Liver (tissue), 9 donors: ENCODE data around the gene AMMECR1. TPM values are rescaled to one million over a fixed set of nuclear protein-coding genes. Genes with fewer than 3 reads are reported as not detected.

Experiments
- DNase-seq: peaks from one replicate; pipeline ENCODE4 v3.0.0-alpha.2; 2017; ENCODE audit warnings: low spot score
- H3K27ac ChIP-seq, 2 donors: one replicate each; pipeline ENCODE4 v1.7.0; 2013; ENCODE audit warnings: inconsistent platforms in 2 of 2, low read length in 2 of 2, control low read depth in 1 of 2, low read depth in 1 of 2, mild to moderate bottlenecking in 1 of 2
- H3K27me3 ChIP-seq, 4 donors: one replicate each; pipeline versions ENCODE4 v1.6.1 to v1.7.0; 2013; ENCODE audit warnings: low read length in 3 of 4, inconsistent platforms in 1 of 4, mild to moderate bottlenecking in 1 of 4, moderate library complexity in 1 of 4; ENCODE audit not compliant: control insufficient read depth in 4 of 4, insufficient read depth in 4 of 4
- H3K36me3 ChIP-seq, 4 donors: one replicate each; pipeline versions ENCODE4 v1.6.1 to v1.7.0; 2013; ENCODE audit warnings: low read length in 3 of 4, mild to moderate bottlenecking in 3 of 4, low read depth in 1 of 4, moderate library complexity in 1 of 4; ENCODE audit not compliant: control insufficient read depth in 4 of 4, insufficient read depth in 3 of 4
- H3K4me1 ChIP-seq, 4 donors: one replicate each; pipeline versions ENCODE4 v1.6.1 to v1.7.0; 2013; ENCODE audit warnings: low read length in 3 of 4, mild to moderate bottlenecking in 3 of 4, moderate library complexity in 1 of 4; ENCODE audit not compliant: control insufficient read depth in 4 of 4, insufficient read depth in 4 of 4
- H3K4me3 ChIP-seq, 3 donors: one replicate each; pipeline versions ENCODE4 v1.6.1 to v1.7.0; 2013; ENCODE audit warnings: low read length in 3 of 3, control low read depth in 1 of 3, low read depth in 1 of 3, mild to moderate bottlenecking in 1 of 3
- H3K9ac ChIP-seq, 2 donors: one replicate each; pipeline ENCODE4 v1.7.0; 2013; ENCODE audit warnings: low read length in 2 of 2, mild to moderate bottlenecking in 2 of 2, moderate library complexity in 2 of 2, control low read depth in 1 of 2, low read depth in 1 of 2
- H3K9me3 ChIP-seq, 4 donors: one replicate each; pipeline versions ENCODE4 v1.6.1 to v1.7.0; 2013; ENCODE audit warnings: low read length in 3 of 4; ENCODE audit not compliant: control insufficient read depth in 4 of 4
- ATF3 ChIP-seq: IDR thresholded peaks from 2 replicates; pipeline ENCODE4 v1.6.1; 2016; ENCODE audit warnings: antibody characterized with exemption
- CTCF ChIP-seq: fragments of 150-350 bp; IDR thresholded peaks from 2 replicates; pipeline ENCODE4 v1.5.1; 2017; ENCODE audit warnings: improper control_type of control experiment, low read depth, low read length; ENCODE audit not compliant: missing input control
- EGR1 ChIP-seq, 2 donors: IDR thresholded peaks; 2 replicates each; pipeline ENCODE4 v1.6.1; 2016 to 2018; ENCODE audit warnings: antibody characterized with exemption in 2 of 2, low read depth in 2 of 2
- FOXA1 ChIP-seq: IDR thresholded peaks from 2 replicates; pipeline ENCODE4 v1.6.1; 2016; ENCODE audit warnings: antibody characterized with exemption
- GABPA ChIP-seq, 2 donors: IDR thresholded peaks in 1 of 2; conservative IDR thresholded peaks in 1 of 2; 2 replicates each; pipeline ENCODE4 v1.6.1; 2016; ENCODE audit warnings: antibody characterized with exemption in 2 of 2, mild to moderate bottlenecking in 1 of 2, moderate library complexity in 1 of 2
- HNF4A ChIP-seq, 2 donors: conservative IDR thresholded peaks; 2 replicates each; pipeline ENCODE4 v1.6.1; 2016; ENCODE audit warnings: antibody characterized with exemption in 2 of 2, mild to moderate bottlenecking in 2 of 2
- HNF4G ChIP-seq: IDR thresholded peaks from 2 replicates; pipeline ENCODE4 v1.6.1; 2016; ENCODE audit warnings: antibody characterized with exemption
- JUND ChIP-seq, 2 donors: IDR thresholded peaks; 2 replicates each; pipeline ENCODE4 v1.6.1; 2016; ENCODE audit warnings: antibody characterized with exemption in 2 of 2
- MAX ChIP-seq: IDR thresholded peaks from 2 replicates; pipeline ENCODE4 v1.6.1; 2016; ENCODE audit warnings: antibody characterized with exemption
- NR2F2 ChIP-seq: IDR thresholded peaks from 2 replicates; pipeline ENCODE4 v1.6.1; 2016; ENCODE audit warnings: antibody characterized with exemption
- RAD21 ChIP-seq, 2 donors: IDR thresholded peaks; 2 replicates each; pipeline ENCODE4 v1.6.1; 2016; ENCODE audit warnings: antibody characterized with exemption in 2 of 2, mild to moderate bottlenecking in 2 of 2
- RXRA ChIP-seq, 2 donors: IDR thresholded peaks; 2 replicates each; pipeline ENCODE4 v1.6.1; 2017 to 2018; ENCODE audit warnings: antibody characterized with exemption in 2 of 2, mild to moderate bottlenecking in 1 of 2
- SP1 ChIP-seq: IDR thresholded peaks from 2 replicates; pipeline ENCODE4 v1.6.1; 2018; ENCODE audit warnings: antibody characterized with exemption, mild to moderate bottlenecking
- TAF1 ChIP-seq: conservative IDR thresholded peaks from 2 replicates; pipeline ENCODE4 v1.6.1; 2016; ENCODE audit warnings: antibody characterized with exemption, mild to moderate bottlenecking
- ZBTB33 ChIP-seq: IDR thresholded peaks from 2 replicates; pipeline ENCODE4 v1.6.1; 2016; ENCODE audit warnings: antibody characterized with exemption
- WGBS: extraction: QIAGEN DNeasy Blood & Tissue Kit; methylation state at CpG from one replicate; pipeline ENCODE4 v1.1.7; 2013; 5-methylcytosine and 5-hydroxymethylcytosine counted together
- polyA plus RNA-seq, 2 donors: library from polyadenylated mRNA; stranded (reverse) in 1 of 2; unstranded in 1 of 2; fragments of 200-250 nt in 1 of 2; fragments of >200 nt in 1 of 2; fragmentation: Nextera tagmentation in 1 of 2; extraction: Ambion mirVana in 1 of 2; gene quantifications; one replicate each; pipeline versions ENCODE4 v1.2.1 to v1.2.3, GENCODE V29; 2013 to 2015
- total RNA-seq, 2 donors: library from RNA; depleted of rRNA; stranded (reverse); fragments of >200 nt; gene quantifications; one replicate each; pipeline ENCODE4 v1.2.3, GENCODE V29; 2014
- donor health status: healthy.
- donor health status: healthy.
- donor health status: healthy.
- donor health status: healthy.
- donor health status: healthy.

AMMECR1 gene
- total and polyA plus RNA-seq, 4 donors, result 1.7 to 30.9 (median 3.6) TPM

DNA sequence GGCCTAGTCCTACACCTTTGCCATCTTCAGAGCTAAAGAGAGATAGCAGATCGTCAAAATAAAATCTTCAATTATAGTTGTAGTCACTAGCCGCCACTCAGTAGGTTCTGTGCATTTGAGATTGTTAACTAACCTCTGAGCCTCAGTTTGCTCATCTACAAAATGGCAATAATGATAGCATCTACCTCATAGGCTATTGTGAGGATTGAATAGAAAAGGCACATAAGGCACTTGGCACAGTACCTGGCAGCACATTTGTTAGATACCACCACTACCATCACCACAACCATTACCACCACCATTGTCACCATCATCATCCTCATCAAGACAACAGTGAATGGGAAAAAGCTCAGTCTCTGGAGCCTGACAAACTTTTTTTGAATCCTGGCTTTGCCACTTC lies 134.6 kb downstream of the AMMECR1 start (continued):
- TF ChIP-seq MAX (no peak), RAD21 (IDR thresholded peaks at IDR 0.05) (no peak), GABPA (IDR thresholded peaks at IDR 0.05 in 1 of 2, conservative IDR thresholded peaks at IDR 0.05 in 1 of 2) (no peak), NR2F2 (no peak), HNF4G (no peak), JUND (IDR thresholded peaks at IDR 0.05) (no peak)

- Histone ChIP-seq H3K4me1 (no peaks in the 10 kb centered on the region), H3K27ac (no peak overlapping the region), H3K27me3 (no peaks in the 10 kb centered on the region), H3K9me3 (no peaks in the 10 kb centered on the region), H3K9ac (no peak overlapping the region), H3K36me3 (no peaks in the 10 kb centered on the region), H3K4me3 (no peak overlapping the region)
- DNase-seq, result no peak
- TF ChIP-seq TAF1, result no peak
- no peak for TF ChIP-seq RXRA (IDR thresholded peaks at IDR 0.05)
- 90% methylated on average over 6 of the region's 6 CpGs for WGBS
These were observed 135.0 kb downstream of the AMMECR1 start for GRCh38 chrX:110182865-110183264.

DNA sequence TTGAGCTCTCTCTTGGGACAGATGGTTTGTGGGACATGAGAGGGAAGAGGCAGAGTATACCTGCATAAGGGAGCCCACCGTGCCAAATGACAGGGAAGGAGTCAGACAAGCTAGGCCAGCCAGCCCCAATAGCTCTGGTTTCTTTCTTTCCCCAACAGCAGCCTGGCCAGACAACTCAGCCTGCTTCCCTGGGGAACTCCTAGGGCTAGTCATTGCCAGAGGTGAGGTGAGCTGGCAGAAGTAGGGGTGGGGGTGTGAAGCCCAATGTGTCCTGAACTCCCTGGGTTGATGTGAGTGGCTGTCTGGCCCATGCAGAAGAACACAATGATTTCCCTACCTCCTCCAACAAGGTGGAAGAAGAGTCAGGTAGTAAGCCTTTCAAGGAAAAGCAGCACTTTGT lies 135.5 kb downstream of the AMMECR1 start:
- H3K4me1 ChIP-seq, result no peaks in the 10 kb centered on the region
- no peak overlapping the region for H3K4me3 ChIP-seq
- TF ChIP-seq FOXA1 (no peak), EGR1 (IDR thresholded peaks at IDR 0.05; ENCODE audit: low read depth in 2 of 2) (no peak), NR2F2 (no peak), CTCF (no peak), ATF3 (no peak), SP1 (no peak), JUND (IDR thresholded peaks at IDR 0.05) (no peak), RXRA (IDR thresholded peaks at IDR 0.05) (no peak), RAD21 (IDR thresholded peaks at IDR 0.05) (no peak), HNF4A (conservative IDR thresholded peaks at IDR 0.05) (no peak), ZBTB33 (no peak), HNF4G (no peak)
- no peaks in the 10 kb centered on the region for H3K36me3 ChIP-seq
- no peak overlapping the region for H3K9ac ChIP-seq
- no peaks in the 10 kb centered on the region for H3K9me3 ChIP-seq
- 97% methylated on average over 1 of the region's 1 CpG for WGBS
- H3K27me3 ChIP-seq, result no peaks in the 10 kb centered on the region
- H3K27ac ChIP-seq, result no peak overlapping the region
- DNase-seq, result no peak
